GM12892 (cell line): ENCODE measurements around the gene MAGI2.

Experiments
- DNase-seq: peaks from one replicate; pipeline ENCODE4 v3.0.0; 2011; ENCODE audit not compliant: insufficient read length
- FAIRE-seq: peaks from 2 replicates; lab custom pipeline; 2011; peaks lifted over from hg19 to GRCh38; lab: Jason Lieb, UNC
- POLR2A ChIP-seq: IDR thresholded peaks from 2 replicates; pipeline ENCODE4 v1.6.1; 2011; ENCODE audit warnings: low read depth, low read length, control low read depth
- POLR2AphosphoS5 ChIP-seq: IDR thresholded peaks from 2 replicates; pipeline ENCODE4 v1.6.1; 2011; ENCODE audit warnings: low read depth, low read length, control low read depth
- TAF1 ChIP-seq: IDR thresholded peaks from 2 replicates; pipeline ENCODE4 v1.6.1; 2011; ENCODE audit warnings: low read depth, mild to moderate bottlenecking, control low read depth, low read length, borderline replicate concordance

MAGI2 gene

DNA sequence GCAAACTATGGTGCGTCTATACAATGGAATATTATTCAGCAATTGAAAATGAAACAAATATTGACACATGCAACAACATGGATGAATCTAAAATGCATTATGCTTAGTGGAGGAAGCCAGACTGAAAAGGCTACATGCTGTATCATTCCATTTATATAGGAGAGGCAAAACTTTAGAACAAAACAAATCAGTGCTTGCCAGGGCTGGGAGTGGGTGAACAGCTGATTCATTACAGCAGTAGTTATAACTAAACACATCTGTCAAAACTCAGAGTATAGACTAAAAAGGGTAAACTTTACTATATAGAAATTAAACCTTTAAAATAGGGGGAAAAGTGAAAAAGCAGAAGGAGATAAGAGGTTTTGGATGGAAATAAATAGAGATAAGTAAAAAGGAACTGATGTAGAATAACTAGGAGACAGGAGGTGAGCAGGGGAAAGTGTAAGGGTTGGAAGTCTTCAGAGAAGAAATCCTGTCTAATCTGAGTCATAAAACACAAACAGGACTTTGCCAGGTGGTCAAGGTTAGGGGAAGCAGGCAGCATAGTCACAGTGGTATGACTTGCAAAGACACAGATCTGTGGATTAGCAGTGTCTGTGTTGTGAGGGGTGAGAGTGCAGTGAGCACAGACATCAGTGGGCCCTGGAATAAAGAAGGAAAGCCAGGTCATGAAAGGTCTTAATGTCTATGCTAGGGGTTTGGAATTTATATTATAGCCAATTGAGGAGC is 1305.1 kb downstream of the MAGI2 start:
- no peak for FAIRE-seq
- no peak for TF ChIP-seq POLR2A
- TF ChIP-seq POLR2AphosphoS5: no peak
- TF ChIP-seq TAF1: no peak

DNA sequence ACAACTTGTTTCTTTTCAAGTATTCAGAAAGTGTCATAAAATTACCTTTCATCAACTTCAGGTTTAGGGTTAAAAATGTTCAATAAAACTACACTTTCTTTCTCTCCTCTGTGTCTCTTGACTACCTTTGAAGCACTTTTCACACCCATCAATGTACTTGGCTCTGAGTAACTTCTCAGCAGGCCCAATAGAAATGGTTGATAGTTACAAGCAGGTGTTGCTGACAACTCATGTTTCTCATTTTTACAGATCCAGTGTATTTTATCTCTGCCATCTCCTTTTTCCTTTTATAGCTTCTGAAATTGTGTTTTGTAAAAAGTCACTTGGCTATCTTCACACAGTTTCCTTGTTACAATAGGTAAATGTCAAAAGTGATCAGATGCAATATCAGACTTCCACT is 1306.9 kb downstream of the MAGI2 start:
- FAIRE-seq (no peak), DNase-seq (no peak)
- TF ChIP-seq TAF1: no peak

More for the DNA sequence above, 1305.1 kb downstream of the MAGI2 start:
- DNase-seq: no peak

- TF ChIP-seq POLR2AphosphoS5: no peak
- no peak for TF ChIP-seq TAF1
- TF ChIP-seq POLR2A: no peak
- DNase-seq: no peak
- no peak for FAIRE-seq
Observed at GRCh38 chr7:78143661-78144060, 1309.8 kb downstream of the MAGI2 start.

- TF ChIP-seq POLR2AphosphoS5 (no peak), POLR2A (no peak), TAF1 (no peak)
- DNase-seq (no peak), FAIRE-seq (no peak)
Observed at GRCh38 chr7:78141522-78142281, 1311.8 kb downstream of the MAGI2 start.

DNA sequence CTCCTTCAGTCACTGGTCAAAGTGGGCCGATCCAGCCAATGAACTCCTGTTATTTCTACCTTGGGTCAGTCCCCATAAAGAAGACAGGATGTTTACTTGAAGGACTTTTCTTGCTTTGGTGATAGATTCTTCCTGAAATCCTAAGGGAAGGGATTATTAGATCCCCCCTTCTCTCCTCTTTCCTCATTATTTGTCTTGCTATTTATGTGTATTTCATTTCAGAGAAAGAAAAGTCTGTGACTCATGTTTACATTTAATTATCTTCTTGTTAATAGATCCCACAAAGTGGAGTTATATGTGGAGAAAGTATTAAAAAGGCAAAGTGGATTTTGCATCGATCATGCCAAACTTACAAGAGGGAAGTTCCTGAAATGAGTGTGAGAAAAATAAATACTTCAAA is 1313.4 kb downstream of the MAGI2 start:
- no peak for TF ChIP-seq POLR2A
- TF ChIP-seq POLR2AphosphoS5: no peak
- TF ChIP-seq TAF1: no peak
- no peak for FAIRE-seq
- DNase-seq: no peak

DNA sequence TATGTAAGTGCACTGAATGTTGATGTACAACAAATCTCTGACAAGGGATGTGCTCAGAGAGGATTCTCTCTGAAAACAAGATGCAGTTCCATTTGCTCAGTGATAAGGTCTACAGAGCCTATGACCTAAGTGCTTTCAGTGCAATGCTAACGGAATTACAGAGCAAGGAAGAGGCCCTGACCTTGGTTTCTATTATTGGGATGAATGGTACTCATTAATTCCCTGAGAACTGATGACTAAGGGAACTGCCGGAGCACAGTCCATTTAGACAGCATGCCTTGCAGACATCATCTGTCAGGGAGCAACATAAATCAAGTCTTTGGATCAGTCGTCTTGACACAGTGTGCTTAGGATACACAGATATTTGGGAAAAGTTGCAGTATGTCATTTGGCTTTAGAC is 1314.1 kb downstream of the MAGI2 start:
- TF ChIP-seq POLR2A (no peak), POLR2AphosphoS5 (no peak)
- FAIRE-seq (no peak), DNase-seq (no peak)

DNA sequence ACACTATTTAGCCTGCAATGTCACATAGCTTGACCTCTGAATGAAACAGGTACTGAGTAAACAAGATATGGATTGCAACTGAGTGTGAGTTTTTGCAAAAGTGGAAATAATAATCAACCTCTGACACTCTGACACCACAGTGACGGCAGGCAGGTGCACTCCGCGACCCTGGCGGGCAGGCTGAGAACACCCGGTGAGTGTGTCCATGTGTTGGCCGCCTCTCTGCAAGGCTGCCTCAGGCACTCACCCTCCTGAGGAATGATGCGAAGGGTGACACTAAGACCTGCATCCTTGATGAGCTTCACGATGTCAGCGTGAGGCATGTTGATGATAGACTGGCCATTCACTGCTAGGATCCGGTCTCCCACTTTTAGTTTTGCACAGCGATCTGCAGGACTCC is 1318.7 kb downstream of the MAGI2 start:
- DNase-seq (no peak), FAIRE-seq (no peak)
- TF ChIP-seq POLR2A (no peak), POLR2AphosphoS5 (no peak), TAF1 (no peak)

DNA sequence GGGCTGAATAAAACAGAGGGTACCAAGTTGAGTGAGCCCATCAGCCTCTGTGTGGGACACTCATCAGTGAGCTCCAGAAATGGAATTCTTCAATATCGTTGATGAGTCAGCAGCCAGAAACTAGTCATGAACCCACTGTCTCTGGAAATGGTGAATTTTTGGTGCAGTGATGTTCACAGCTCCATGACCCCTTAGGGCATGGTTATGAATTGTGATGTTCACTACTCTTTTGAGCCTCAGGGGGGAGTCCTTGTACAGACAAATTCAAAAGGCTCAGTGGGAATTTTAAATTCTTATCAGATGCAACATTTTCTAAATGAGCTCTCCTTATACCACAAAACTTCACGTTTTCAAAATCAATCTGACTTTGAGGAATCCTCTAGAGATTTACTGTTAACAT is 1319.2 kb downstream of the MAGI2 start:
- DNase-seq (no peak), FAIRE-seq (no peak)
- TF ChIP-seq TAF1 (no peak), POLR2A (no peak), POLR2AphosphoS5 (no peak)

GRCh38 chr7:78130446-78131215 is 1322.8 kb downstream of the MAGI2 start:
- DNase-seq: no peak
- no peak for FAIRE-seq

DNA sequence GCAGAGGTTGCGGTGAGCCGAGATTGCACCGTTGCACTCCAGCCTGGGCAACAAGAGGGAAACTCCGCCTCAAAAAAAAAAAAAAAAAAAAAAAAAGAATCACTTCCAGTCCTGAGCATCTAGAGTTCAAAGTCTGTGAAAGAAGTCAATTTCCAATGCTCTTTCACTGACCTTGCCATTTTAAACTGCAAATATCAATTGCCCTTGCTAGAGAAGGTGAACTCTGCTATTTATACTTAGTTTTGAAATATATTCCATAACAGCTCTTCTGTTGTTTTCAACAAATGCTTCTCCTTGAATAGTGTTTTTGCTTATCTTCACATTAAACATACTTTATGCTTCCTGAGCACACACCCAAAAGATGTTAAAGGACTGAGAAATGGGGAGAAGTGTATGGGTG is 1323.6 kb downstream of the MAGI2 start:
- no peak for FAIRE-seq
- no peak for DNase-seq

More at GRCh38 chr7:78130446-78131215, 1322.8 kb downstream of the MAGI2 start:
- no peak for TF ChIP-seq POLR2AphosphoS5
- no peak for TF ChIP-seq TAF1

DNA sequence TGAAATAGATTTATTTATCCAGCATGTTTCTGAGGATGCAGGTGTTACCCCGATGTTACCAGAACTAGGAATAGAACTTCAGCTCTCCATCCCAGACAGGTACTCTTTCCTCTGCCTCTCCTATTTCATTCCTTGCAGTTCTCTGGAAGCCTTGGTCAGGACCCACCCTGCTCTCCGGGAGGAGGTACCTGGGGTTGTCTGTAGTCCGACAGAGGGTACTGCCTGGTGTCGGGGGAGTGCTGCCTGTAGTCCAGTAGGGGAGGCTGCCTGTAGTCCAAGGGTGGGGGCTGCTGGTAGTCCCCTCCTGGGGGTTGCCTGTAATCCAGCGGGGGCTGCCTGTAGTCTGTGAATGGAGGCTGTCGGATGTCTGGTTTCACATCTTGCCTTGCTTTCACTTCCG is 1326.5 kb downstream of the MAGI2 start:
- TF ChIP-seq POLR2A (no peak), POLR2AphosphoS5 (no peak), TAF1 (no peak)
- DNase-seq (no peak), FAIRE-seq (no peak)

More for the DNA sequence above, 1323.6 kb downstream of the MAGI2 start:
- TF ChIP-seq TAF1 (no peak), POLR2A (no peak), POLR2AphosphoS5 (no peak)
